ENCODE data around the gene CALML6.

- TF ChIP-seq CTCF (IDR thresholded peaks at IDR 0.05; ENCODE audit: insufficient read depth, low read length, poor library complexity, severe bottlenecking) = no peak
- TF ChIP-seq EZH2phosphoT487 (conservative IDR thresholded peaks at IDR 0.05; ENCODE audit: low read length) = no peak
Observed at GRCh38 chr1:1917304-1917976, 2.4 kb downstream of the CALML6 start.
